Adrenal gland (tissue), 12 donors: Measurements from ENCODE around the gene SPPL2A. TPM values are rescaled to one million over a fixed set of nuclear protein-coding genes. Genes with fewer than 3 reads are reported as not detected.

Experiments
- DNase-seq, 7 donors: peaks; one replicate each; pipeline ENCODE4 v3.0.0-alpha.2; 2019 to 2020
- H3K27ac ChIP-seq, 5 donors: fragments of 200-600 bp; sonication (generic) in 4 of 5; 1 replicate in 3 of 5; 2 replicates in 2 of 5; pipeline versions ENCODE4 v1.5.1 to v1.8.0; 2016 to 2020; ENCODE audit warnings: mild to moderate bottlenecking in 1 of 5
- H3K27me3 ChIP-seq: fragments of 200-600 bp; 2 replicates; pipeline ENCODE4 v1.8.0; 2021
- H3K36me3 ChIP-seq, 2 donors: fragments of 200-600 bp; replicated peaks in 1 of 2; 1 replicate in 1 of 2; 2 replicates in 1 of 2; pipeline versions ENCODE4 v1.5.1 to v1.8.0; 2018 to 2022
- H3K4me1 ChIP-seq, 2 donors: fragments of 200-600 bp; replicated peaks in 1 of 2; 1 replicate in 1 of 2; 2 replicates in 1 of 2; pipeline versions ENCODE4 v1.5.1 to v1.8.0; 2018 to 2021
- H3K4me3 ChIP-seq, 4 donors: fragments of 200-600 bp; sonication (generic) in 3 of 4; one replicate each; pipeline ENCODE4 v1.5.1; 2016 to 2018
- H3K9me3 ChIP-seq, 3 donors: fragments of 200-600 bp; sonication (generic) in 1 of 3; replicated peaks in 1 of 3; 1 replicate in 2 of 3; 2 replicates in 1 of 3; pipeline versions ENCODE4 v1.5.1 to v1.8.0; 2016 to 2021
- CTCF ChIP-seq, 6 experiments: fragments of 450-650 bp in 4 of 6; fragments of 200-600 bp in 2 of 6; sonication (generic) in 1 of 6; IDR thresholded peaks; 1 replicate in 5 of 6; 2 replicates in 1 of 6; pipeline versions ENCODE4 v1.5.1 to v1.8.0; 2016 to 2021; ENCODE audit warnings: antibody characterized with exemption in 6 of 6, mild to moderate bottlenecking in 2 of 6, moderate library complexity in 1 of 6
- POLR2A ChIP-seq, 2 donors: fragments of 450-650 bp; IDR thresholded peaks; one replicate each; pipeline ENCODE4 v1.6.1; 2017; ENCODE audit warnings: antibody characterized with exemption in 2 of 2, mild to moderate bottlenecking in 2 of 2, moderate library complexity in 1 of 2
- WGBS, 4 donors: extraction: QIAGEN DNeasy Blood & Tissue Kit in 2 of 4; methylation state at CpG; one replicate each; pipeline versions ENCODE4 v1.1.5 to v1.1.7; 2013 to 2017; 5-methylcytosine and 5-hydroxymethylcytosine counted together
- intact Hi-C, 2 donors: fragments of 100-400 bp; cut with DNase I; formaldehyde crosslinking; loops; one replicate each; pipeline versions ENCODE4 v1.14.1 to v1.15.0; 2022 to 2023
- polyA plus RNA-seq, 3 donors: library from polyadenylated mRNA; stranded (reverse); fragments of 200-250 nt in 2 of 3; fragments of 350-450 nt in 1 of 3; fragmentation: Illumina TruSeq in 1 of 3; extraction: RNeasy Lipid Tissue Mini Kit (QIAGEN cat#74804) in 1 of 3; gene quantifications; one replicate each; pipeline ENCODE4 v1.2.3, GENCODE V29; 2013 to 2014
- total RNA-seq, 9 donors: library from RNA; depleted of rRNA in 4 of 9; stranded (reverse); fragments of >200 nt in 4 of 9; fragments of 120-200 nt in 1 of 9; fragmentation: NEBNext Ultra II Directional in 1 of 9; extraction: Animal tissue kit (Norgen Biotek cat#: 25700) in 1 of 9; gene quantifications; one replicate each; pipeline versions ENCODE4 v1.1.0 to v1.2.4, GENCODE V29; 2013 to 2023
- donor health status: healthy with polysubstance abuse.
- donor health status: Bipolar disorder and iron deficiency.
- donor health status: DM: yes; HTN: yes; CAD: no.
- donor health status: DM: no; HTN: no; CAD: no.
- donor health status: DM: no; HTN: no; CAD: no.
- donor health status: DM: yes; HTN: yes; CAD: no.

The SPPL2A gene
- total and polyA plus RNA-seq, 12 donors: 23.3 to 378 (median 127) TPM

- no peak overlapping the region for H3K27ac ChIP-seq
- H3K27me3 ChIP-seq: no peaks in the 10 kb centered on the region
- TF ChIP-seq POLR2A (IDR thresholded peaks at IDR 0.05) (no peak), CTCF (IDR thresholded peaks at IDR 0.05) (no peak)
- H3K4me3 ChIP-seq: no peak overlapping the region
- WGBS, 4 donors: 68 to 87% (median 75%) methylated on average over 2 of the region's 2 CpGs
- no peaks in the 10 kb centered on the region for H3K4me1 ChIP-seq
- intact Hi-C loops: no loop called here
- H3K36me3 ChIP-seq: no peaks in the 10 kb centered on the region
- no peak for DNase-seq
- no peaks in the 10 kb centered on the region for H3K9me3 ChIP-seq
These were observed 17.9 kb upstream of the SPPL2A start for GRCh38 chr15:50783411-50783810.

- TF ChIP-seq CTCF (IDR thresholded peaks at IDR 0.05) (no peak), POLR2A (IDR thresholded peaks at IDR 0.05) (no peak)
- H3K27ac ChIP-seq: no peak overlapping the region
- H3K4me3 ChIP-seq: no peak overlapping the region
- H3K27me3 ChIP-seq: no peaks in the 10 kb centered on the region
- intact Hi-C loops: no loop called here
- DNase-seq: no peak
- H3K36me3 ChIP-seq: no peaks in the 10 kb centered on the region
- no peaks in the 10 kb centered on the region for H3K9me3 ChIP-seq
- 91 to 96% (median 93%) methylated on average over 5 of the region's 5 CpGs for WGBS, 4 donors
- H3K4me1 ChIP-seq: no peaks in the 10 kb centered on the region
These were observed 12.6 kb upstream of the SPPL2A start for GRCh38 chr15:50778086-50778485.

GRCh38 chr15:50777042-50777441 is 11.5 kb upstream of the SPPL2A start:
- H3K4me1 ChIP-seq: no peaks in the 10 kb centered on the region
- 87 to 94% (median 89%) methylated on average over 3 of the region's 3 CpGs for WGBS, 4 donors
- no peak overlapping the region for H3K27ac ChIP-seq
- H3K4me3 ChIP-seq: no peak overlapping the region
- intact Hi-C loops: no loop called here
- no peak for DNase-seq
- peak in 1 of 6 experiments; percentile 14 for TF ChIP-seq CTCF (IDR thresholded peaks at IDR 0.05)
- no peak for TF ChIP-seq POLR2A (IDR thresholded peaks at IDR 0.05)
- no peaks in the 10 kb centered on the region for H3K9me3 ChIP-seq
- no peaks in the 10 kb centered on the region for H3K36me3 ChIP-seq
- no peaks in the 10 kb centered on the region for H3K27me3 ChIP-seq

- H3K4me1 ChIP-seq: no peaks in the 10 kb centered on the region
- no peak for TF ChIP-seq CTCF (IDR thresholded peaks at IDR 0.05)
- TF ChIP-seq POLR2A (IDR thresholded peaks at IDR 0.05): no peak
- 73 to 82% (median 77%) methylated on average over 2 of the region's 2 CpGs for WGBS, 4 donors
- H3K36me3 ChIP-seq: no peaks in the 10 kb centered on the region
- no peaks in the 10 kb centered on the region for H3K9me3 ChIP-seq
- DNase-seq: no peak
- no peaks in the 10 kb centered on the region for H3K27me3 ChIP-seq
- no peak overlapping the region for H3K4me3 ChIP-seq
- H3K27ac ChIP-seq: no peak overlapping the region
- intact Hi-C loops: no loop called here
These were observed 8.9 kb upstream of the SPPL2A start for GRCh38 chr15:50774450-50774849.
